Neural progenitor cell (in vitro differentiated cells): ENCODE measurements around the gene NEAT1. TPM values are rescaled to one million over a fixed set of nuclear protein-coding genes. Genes with fewer than 3 reads are reported as not detected.

Source experiments
- DNase-seq: peaks from one replicate; pipeline ENCODE4 v3.0.0-alpha.2; 2016; ENCODE audit warnings: low spot score
- H2AFZ ChIP-seq: fragments of 200-600 bp; sonication (generic); replicated peaks from 2 replicates; pipeline ENCODE4 v1.6.1; 2016; ENCODE audit warnings: antibody characterized with exemption
- H3F3A ChIP-seq: fragments of 200-600 bp; sonication (generic); 2 replicates; pipeline ENCODE4 v1.6.1; 2016; ENCODE audit warnings: antibody characterized with exemption, low read depth
- H3K27ac ChIP-seq: fragments of 200-600 bp; sonication (generic); 2 replicates; pipeline ENCODE4 v1.5.1; 2016; ENCODE audit warnings: mild to moderate bottlenecking
- H3K27me3 ChIP-seq: fragments of 200-600 bp; sonication (generic); 2 replicates; pipeline ENCODE4 v1.6.1; 2016; ENCODE audit warnings: mild to moderate bottlenecking, moderate library complexity
- H3K36me3 ChIP-seq: fragments of 200-600 bp; sonication (generic); 2 replicates; pipeline ENCODE4 v1.5.1; 2016
- H3K4me1 ChIP-seq: fragments of 200-600 bp; sonication (generic); 2 replicates; pipeline ENCODE4 v1.6.1; 2016; ENCODE audit warnings: mixed run types
- H3K4me2 ChIP-seq: fragments of 200-600 bp; sonication (generic); 2 replicates; pipeline ENCODE4 v1.6.1; 2016
- H3K4me3 ChIP-seq: fragments of 200-600 bp; sonication (generic); 2 replicates; pipeline ENCODE4 v1.5.1; 2016
- H3K79me2 ChIP-seq: fragments of 200-600 bp; sonication (generic); 2 replicates; pipeline ENCODE4 v1.6.1; 2016; ENCODE audit warnings: low read depth
- H3K9ac ChIP-seq: fragments of 200-600 bp; sonication (generic); 2 replicates; pipeline ENCODE4 v1.6.1; 2016
- H3K9me3 ChIP-seq: fragments of 200-600 bp; sonication (generic); 2 replicates; pipeline ENCODE4 v1.5.1; 2016; ENCODE audit warnings: low read depth
- H4K20me1 ChIP-seq: fragments of 200-600 bp; sonication (generic); 2 replicates; pipeline ENCODE4 v1.6.1; 2016; ENCODE audit warnings: low read depth
- H3K27ac Mint-ChIP-seq: 3 replicates; pipeline ENCODE4 v1.8.0; 2021; ENCODE audit warnings: mixed read lengths
- H3K27me3 Mint-ChIP-seq: 2 replicates; pipeline ENCODE4 v1.8.0; 2022; ENCODE audit warnings: low read depth, mild to moderate bottlenecking, inconsistent platforms, moderate library complexity, mixed read lengths; ENCODE audit not compliant: insufficient read depth
- H3K36me3 Mint-ChIP-seq: 3 replicates; pipeline ENCODE4 v1.8.0; 2021; ENCODE audit warnings: mixed read lengths
- H3K4me1 Mint-ChIP-seq: 3 replicates; pipeline ENCODE4 v1.8.0; 2021; ENCODE audit warnings: mixed read lengths
- H3K4me3 Mint-ChIP-seq: 3 replicates; pipeline ENCODE4 v1.8.0; 2021; ENCODE audit warnings: mild to moderate bottlenecking, moderate library complexity, mixed read lengths
- H3K9me3 Mint-ChIP-seq: 3 replicates; pipeline ENCODE4 v1.8.0; 2020; ENCODE audit warnings: mixed read lengths
- CTCF ChIP-seq: fragments of 200-600 bp; sonication (generic); IDR thresholded peaks from 2 replicates; pipeline ENCODE4 v1.5.1; 2017; ENCODE audit warnings: antibody characterized with exemption, mild to moderate bottlenecking
- EZH2 ChIP-seq: fragments of 200-600 bp; sonication (generic); IDR thresholded peaks from 2 replicates; pipeline ENCODE4 v1.6.1; 2017; ENCODE audit warnings: antibody characterized with exemption, mild to moderate bottlenecking, moderate library complexity
- EZH2phosphoT487 ChIP-seq: fragments of 200-600 bp; sonication (generic); IDR thresholded peaks from 2 replicates; pipeline ENCODE4 v1.6.1; 2017; ENCODE audit warnings: antibody characterized with exemption
- total RNA-seq: library from RNA; depleted of rRNA; stranded (reverse); fragments of >200 nt; gene quantifications from 2 replicates; pipeline ENCODE4 v1.2.3, GENCODE V29; 2015; ENCODE audit warnings: low replicate concordance

Gene NEAT1
- total RNA-seq, 1 donor from 2014 or later = 4.0 TPM

GRCh38 chr11:65445604-65446445 lies 23.2 kb downstream of the NEAT1 start:
- peaks cover 4% of the 10 kb centered on the region for H3K36me3 Mint-ChIP-seq
- H4K20me1 ChIP-seq = no peaks in the 10 kb centered on the region
- peaks cover 8% of the 10 kb centered on the region for H3K27me3 Mint-ChIP-seq

GRCh38 chr11:65446446-65447277 lies 24.1 kb downstream of the NEAT1 start:
- H3K4me2 ChIP-seq = no peak overlapping the region
- no peak overlapping the region for H3K9ac ChIP-seq
- H4K20me1 ChIP-seq = no peaks in the 10 kb centered on the region
- no peaks in the 10 kb centered on the region for H3K4me1 ChIP-seq
- no peak for TF ChIP-seq CTCF
- no peak for TF ChIP-seq EZH2phosphoT487
- TF ChIP-seq EZH2 = no peak
- H3F3A ChIP-seq = peaks cover 3% of the 10 kb centered on the region
- H3K4me1 Mint-ChIP-seq = peaks cover 29% of the 10 kb centered on the region
- no peak overlapping the region for H3K4me3 Mint-ChIP-seq
- H2AFZ ChIP-seq = no peak overlapping the region
- H3K9me3 ChIP-seq = no peaks in the 10 kb centered on the region
- H3K36me3 ChIP-seq = no peaks in the 10 kb centered on the region
- H3K27me3 ChIP-seq = no peaks in the 10 kb centered on the region
- H3K27me3 Mint-ChIP-seq = peaks cover 8% of the 10 kb centered on the region
- H3K9me3 Mint-ChIP-seq = peaks cover 14% of the 10 kb centered on the region
- no peaks in the 10 kb centered on the region for H3K79me2 ChIP-seq
- DNase-seq = no peak
- peaks cover 4% of the 10 kb centered on the region for H3K36me3 Mint-ChIP-seq
- no peak overlapping the region for H3K4me3 ChIP-seq
- no peak overlapping the region for H3K27ac ChIP-seq
- H3K27ac Mint-ChIP-seq = peak overlapping the region; percentile 60

More at GRCh38 chr11:65445604-65446445, 23.2 kb downstream of the NEAT1 start:
- H3K4me1 Mint-ChIP-seq = peaks cover 32% of the 10 kb centered on the region
- Histone ChIP-seq H2AFZ (no peak overlapping the region), H3K36me3 (no peaks in the 10 kb centered on the region), H3K4me2 (no peak overlapping the region), H3K79me2 (no peaks in the 10 kb centered on the region), H3K27me3 (no peaks in the 10 kb centered on the region), H3K4me3 (no peak overlapping the region), H3K4me1 (no peaks in the 10 kb centered on the region), H3K27ac (no peak overlapping the region), H3F3A (peaks cover 3% of the 10 kb centered on the region), H3K9me3 (no peaks in the 10 kb centered on the region), H3K9ac (no peak overlapping the region)
- H3K27ac Mint-ChIP-seq = no peak overlapping the region
- DNase-seq = no peak
- H3K9me3 Mint-ChIP-seq = peaks cover 14% of the 10 kb centered on the region
- no peak for TF ChIP-seq CTCF
- TF ChIP-seq EZH2 = no peak
- no peak for TF ChIP-seq EZH2phosphoT487
- H3K4me3 Mint-ChIP-seq = no peak overlapping the region

GRCh38 chr11:65448074-65448417 lies 25.4 kb downstream of the NEAT1 start:
- Mint-ChIP-seq H3K4me3 (no peak overlapping the region), H3K27ac (peak overlapping the region; percentile 28), H3K4me1 (peaks cover 35% of the 10 kb centered on the region), H3K27me3 (peaks cover 11% of the 10 kb centered on the region), H3K36me3 (peaks cover 4% of the 10 kb centered on the region), H3K9me3 (peaks cover 22% of the 10 kb centered on the region)
- Histone ChIP-seq H3K9ac (no peak overlapping the region), H3F3A (peaks cover 3% of the 10 kb centered on the region), H3K9me3 (no peaks in the 10 kb centered on the region), H4K20me1 (no peaks in the 10 kb centered on the region), H2AFZ (no peak overlapping the region), H3K27me3 (no peaks in the 10 kb centered on the region), H3K4me2 (no peak overlapping the region), H3K79me2 (no peaks in the 10 kb centered on the region), H3K4me3 (no peak overlapping the region), H3K4me1 (no peaks in the 10 kb centered on the region), H3K36me3 (no peaks in the 10 kb centered on the region), H3K27ac (no peak overlapping the region)
- TF ChIP-seq EZH2phosphoT487 = no peak
- TF ChIP-seq EZH2 = no peak
- no peak for TF ChIP-seq CTCF
- DNase-seq = no peak
